G401 (cell line): ENCODE data around the gene B3GALNT2. TPM values are rescaled to one million over a fixed set of nuclear protein-coding genes. Genes with fewer than 3 reads are reported as not detected.
"Not testable (repeated sequence)": the region's sequence is repeated elsewhere in the genome, so short reads cannot be mapped to it uniquely, and the experiment has no call there.

Source experiments
- DNase-seq: peaks from one replicate; pipeline ENCODE4 v3.0.0-alpha.2; 2015; ENCODE audit warnings: low spot score
- in situ Hi-C: cut with HindIII; loops from 2 replicates; pipeline ENCODE4 v1.10.0; 2016; ENCODE audit warnings: low sequenced_read_pairs, mixed read lengths
- total RNA-seq: library from RNA; depleted of rRNA; stranded (reverse); fragments of >200 nt; shearing (Covaris generic); gene quantifications from 2 replicates; pipeline ENCODE4 v1.2.3, GENCODE V29; 2014

Gene B3GALNT2
- total RNA-seq, 1 experiment from 2014 or later: 33.8 TPM

DNA sequence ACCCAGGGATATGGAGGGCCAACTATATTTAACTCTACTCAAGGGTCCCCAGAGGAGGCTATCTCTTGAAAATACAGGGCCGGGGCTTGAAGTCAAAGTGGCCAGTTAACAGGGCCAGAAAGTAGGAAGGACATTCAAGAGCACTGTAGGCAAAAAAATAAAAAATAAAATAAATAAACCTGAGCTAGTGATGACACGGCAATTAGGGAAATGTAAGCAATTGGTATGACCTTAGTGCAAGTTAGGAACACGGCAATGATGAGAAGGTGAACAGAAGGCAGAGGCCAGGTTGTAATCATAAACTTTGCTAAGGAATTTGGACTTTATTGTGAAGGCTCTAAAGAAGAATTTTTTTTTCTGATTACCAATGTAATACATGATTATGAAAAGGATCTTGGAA, 3.4 kb upstream of the B3GALNT2 start:
- DNase-seq: no peak
- in situ Hi-C loops: no loop called here

DNA sequence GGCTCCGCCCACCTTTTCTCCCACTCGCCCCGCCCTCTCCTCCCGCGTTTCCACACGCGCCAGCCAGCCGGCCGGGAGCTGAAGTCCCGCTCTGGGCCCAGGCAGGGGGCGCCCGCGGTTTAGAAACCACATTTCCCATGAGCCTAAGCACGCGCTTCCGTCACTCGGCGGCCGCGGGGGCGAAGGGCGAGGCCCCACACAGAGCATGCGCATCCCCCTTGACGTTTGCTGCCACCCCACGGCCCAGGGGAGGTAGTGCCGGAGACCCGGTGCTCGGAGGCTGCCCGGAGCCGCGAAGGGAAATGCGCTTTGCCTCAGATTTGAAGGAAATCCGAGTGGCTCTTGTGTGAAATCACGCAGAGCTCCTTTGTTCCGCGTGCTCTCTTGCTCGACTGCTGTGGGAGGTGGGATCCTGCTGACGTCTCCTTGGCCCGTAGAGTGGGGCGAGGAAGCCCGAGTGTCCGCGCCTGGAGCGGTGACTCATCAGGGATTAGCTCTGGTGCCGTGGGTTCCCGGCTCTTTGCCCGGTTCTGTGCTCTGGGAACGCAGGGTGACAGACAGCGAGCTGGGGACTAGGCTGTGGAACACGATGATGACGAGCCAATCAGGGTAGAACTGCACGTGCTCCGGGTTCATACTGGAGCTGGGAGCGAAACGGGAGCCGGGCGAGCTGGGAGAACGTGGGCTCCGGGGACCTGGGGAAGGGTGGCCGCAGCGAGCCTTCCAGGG, 406 bp upstream of the B3GALNT2 start:
- in situ Hi-C loops: no loop called here

DNA sequence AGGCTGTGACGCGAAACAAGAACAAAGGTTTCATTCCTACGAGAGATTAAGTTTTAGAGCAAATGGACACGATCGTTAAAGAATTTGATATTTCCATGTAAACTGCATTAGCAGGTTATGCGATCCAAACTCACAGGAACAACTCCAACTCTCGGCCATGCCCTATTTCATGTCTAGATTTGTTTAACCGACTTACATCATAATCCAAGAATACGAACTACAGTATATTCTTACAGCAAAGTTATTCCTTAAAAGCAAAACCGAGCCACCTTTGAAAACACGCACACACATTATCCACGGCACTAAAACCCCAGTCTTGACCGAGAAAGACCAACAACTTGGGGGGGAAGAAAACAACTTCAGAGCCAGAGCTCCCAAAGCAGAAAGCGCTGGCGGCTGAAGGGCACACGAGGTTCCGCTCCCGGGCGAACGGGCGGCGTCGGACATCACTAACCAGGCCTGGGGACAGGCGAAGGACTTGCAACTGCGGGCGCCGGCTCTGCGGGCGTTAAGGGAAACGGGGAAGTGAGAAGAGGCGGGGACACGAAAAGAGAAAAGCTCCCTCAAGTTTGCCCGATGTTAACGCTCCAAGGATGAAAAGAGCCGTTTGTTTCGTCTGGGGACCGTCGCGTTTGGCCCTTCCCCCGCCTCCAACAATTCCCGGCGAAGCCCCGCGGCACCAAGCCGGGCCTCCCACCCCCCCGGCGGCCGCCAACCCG, 690 bp downstream of the B3GALNT2 start:
- in situ Hi-C loops: no loop called here
- peak; percentile 64 for DNase-seq

More for the DNA sequence above, 406 bp upstream of the B3GALNT2 start:
- peak; percentile 99 for DNase-seq

DNA sequence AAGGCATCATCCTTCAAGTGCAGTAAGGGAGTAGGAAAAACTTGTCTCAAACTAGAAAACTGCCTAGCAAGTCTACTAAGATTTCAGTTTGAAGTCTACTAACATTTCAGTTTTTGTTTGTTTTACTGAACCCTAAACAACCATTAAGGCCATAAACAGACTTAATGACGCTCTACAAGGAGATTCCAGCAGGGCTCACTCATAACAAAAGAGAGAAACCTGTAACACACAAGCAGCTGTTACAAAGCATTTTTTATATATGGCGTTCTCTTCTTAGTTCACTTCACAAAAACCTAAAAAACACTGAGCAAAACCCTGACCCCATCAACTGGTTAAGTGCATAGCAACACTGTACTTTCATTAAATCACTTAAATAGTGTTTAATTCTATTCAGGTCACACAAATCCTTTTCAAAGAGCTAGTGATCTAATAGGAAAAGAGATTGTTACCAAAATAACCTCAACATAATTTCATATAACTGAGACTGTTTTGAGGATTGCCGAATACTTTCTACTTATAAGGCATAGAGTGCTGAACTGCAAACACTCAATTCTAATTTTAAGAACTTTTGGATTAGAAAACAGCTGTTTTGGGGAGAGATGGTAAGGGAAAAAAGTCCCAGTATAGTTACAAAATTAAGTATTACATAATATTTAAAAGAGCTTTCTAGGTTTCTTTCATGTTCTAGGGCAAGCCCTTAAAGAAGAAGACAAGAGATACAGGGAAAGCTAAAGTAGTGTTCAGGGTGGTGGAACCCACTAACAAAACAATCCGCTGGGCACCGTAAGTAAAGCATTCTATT, 1.4 kb downstream of the B3GALNT2 start:
- peak; percentile 8 for DNase-seq
- in situ Hi-C loops: no loop called here

DNA sequence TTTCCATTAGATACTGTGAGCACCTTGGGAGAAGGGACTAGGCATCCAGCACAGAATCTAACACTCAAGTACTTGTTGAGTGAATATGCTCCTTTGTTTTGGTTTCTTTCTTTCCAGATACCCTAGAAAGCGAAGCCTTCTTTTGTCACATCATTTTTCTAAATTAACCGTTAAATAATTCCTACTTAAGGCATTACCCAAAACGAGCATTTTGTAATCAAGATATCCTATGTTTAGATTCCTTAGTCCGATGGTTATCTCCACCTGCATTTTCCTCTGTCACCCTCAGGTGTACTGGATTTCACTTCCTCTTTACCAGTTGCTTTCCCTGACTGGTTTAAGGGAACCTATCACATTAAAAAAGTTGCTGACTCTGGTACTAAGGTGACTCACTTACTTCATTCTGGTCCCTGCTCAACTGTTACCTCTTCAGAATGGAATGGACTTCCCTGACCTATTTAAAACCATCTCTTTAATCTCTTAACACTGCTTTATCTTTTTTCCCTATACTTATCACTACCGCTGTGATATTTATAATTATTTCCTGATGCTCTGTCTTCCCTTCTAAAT, 3.2 kb downstream of the B3GALNT2 start:
- in situ Hi-C loops: no loop called here
- no peak for DNase-seq

DNA sequence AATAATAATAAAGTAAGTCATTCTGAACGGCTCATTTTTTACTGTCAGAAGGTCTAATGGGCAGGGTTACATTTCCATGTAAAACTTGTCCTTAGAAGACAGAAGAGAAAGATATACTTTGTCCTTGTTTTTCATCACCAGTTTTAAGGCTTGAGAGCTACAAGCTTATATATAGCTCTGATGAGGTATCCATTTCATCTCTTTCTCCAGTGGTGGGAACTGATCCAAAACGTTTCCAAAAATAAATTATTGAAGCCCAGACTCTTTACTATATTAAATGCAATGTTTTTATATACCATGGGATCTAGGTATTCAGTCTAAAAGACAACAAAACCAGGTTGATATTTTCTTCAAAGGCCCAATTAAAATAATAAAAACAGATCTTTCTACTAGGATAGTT, 8.7 kb downstream of the B3GALNT2 start:
- DNase-seq: no peak
- in situ Hi-C loops: no loop called here

DNA sequence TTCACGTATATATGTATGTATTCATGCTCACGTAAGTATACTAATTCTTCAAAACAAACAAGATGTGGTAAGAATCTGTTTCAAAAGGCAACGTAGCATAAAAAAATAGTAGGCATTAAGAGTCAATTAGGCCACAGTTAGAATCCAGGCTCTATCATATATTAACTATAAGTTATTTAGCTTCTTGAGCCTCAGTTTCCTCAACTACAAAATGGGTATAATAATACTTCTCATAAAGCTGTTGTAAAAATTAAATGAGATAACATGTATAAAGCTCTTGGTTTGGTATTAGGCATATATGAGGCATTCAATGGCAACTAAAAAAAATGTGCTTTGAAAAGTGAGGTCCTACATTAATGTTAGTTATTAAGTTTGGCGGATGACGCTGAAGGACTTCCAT, 9.2 kb downstream of the B3GALNT2 start:
- in situ Hi-C loops: no loop called here
- no peak for DNase-seq

DNA sequence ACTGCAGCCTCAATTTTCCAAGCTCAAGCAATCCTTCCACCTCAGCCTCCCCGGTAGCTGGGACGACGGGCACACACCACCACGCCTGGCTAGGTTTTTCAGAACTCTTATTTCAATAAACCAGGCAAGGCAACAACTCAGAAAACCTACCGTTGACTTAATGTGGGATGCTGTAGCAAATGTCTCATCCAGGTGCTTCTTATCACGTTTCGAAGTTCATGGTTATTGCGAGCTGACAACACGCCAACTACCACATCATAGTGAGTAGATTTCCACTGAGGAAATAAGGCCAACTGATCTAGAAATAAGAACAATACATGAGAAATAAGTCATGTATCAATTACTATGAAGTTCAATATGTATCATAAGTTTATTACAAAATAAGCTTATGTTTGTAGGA, 9.7 kb downstream of the B3GALNT2 start:
- in situ Hi-C loops: no loop called here
- no peak for DNase-seq

DNA sequence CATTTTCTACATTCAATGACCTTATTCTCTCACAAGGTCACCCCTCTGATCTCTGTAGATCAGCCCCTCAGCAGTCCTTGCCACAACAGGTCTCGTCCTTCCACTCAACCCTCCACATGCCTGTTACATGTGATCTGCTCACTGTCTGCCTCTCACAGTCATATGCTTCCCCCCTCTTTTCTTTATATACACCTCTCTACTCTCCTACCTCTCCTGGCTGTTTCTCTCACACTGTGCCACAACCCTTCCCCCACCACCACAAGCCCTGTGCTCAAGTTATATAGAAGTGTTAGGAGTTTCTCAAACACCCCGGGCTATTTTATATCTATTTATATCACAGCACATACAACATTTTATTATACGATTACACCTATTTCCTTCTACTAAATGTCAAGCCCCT, 12.6 kb downstream of the B3GALNT2 start:
- no peak for DNase-seq
- in situ Hi-C loops: no loop called here

DNA sequence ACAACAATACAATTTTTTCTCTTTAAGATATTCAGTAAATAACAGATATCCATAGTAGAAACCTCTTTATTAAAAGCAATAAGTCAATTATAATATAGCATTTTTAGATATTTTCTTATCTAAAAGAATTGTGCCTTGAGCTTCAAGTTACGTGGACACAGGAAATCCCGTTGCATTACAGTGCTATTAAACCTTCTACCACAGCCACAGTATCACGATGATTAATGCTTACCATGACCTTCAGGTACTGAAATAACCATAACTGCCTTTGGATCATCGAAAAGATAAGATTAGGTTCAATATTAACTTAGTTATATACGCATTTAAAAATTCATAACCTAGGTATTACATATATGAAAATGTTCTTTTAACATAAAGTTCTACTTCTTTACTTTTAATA, 17.9 kb downstream of the B3GALNT2 start:
- in situ Hi-C loops: no loop called here
- DNase-seq: no peak

DNA sequence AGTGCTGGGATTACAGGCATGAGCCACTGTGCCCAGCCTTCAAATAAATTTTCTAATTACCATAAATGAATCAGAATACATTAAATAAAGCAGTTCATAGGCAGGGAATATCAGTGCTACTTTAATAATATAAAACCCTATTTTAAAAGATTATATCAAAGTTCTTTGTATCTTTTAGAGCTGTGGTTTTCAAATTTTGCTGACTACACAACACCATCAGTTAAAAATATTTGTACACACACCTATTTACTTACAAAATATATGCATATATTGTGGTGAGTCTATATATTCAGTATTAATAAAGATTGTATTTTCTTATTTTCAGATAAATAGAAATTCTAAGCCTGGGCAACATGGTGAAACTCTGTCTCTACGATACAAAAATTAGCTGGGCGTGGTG, 18.7 kb downstream of the B3GALNT2 start:
- DNase-seq: no peak
- in situ Hi-C loops: no loop called here

DNA sequence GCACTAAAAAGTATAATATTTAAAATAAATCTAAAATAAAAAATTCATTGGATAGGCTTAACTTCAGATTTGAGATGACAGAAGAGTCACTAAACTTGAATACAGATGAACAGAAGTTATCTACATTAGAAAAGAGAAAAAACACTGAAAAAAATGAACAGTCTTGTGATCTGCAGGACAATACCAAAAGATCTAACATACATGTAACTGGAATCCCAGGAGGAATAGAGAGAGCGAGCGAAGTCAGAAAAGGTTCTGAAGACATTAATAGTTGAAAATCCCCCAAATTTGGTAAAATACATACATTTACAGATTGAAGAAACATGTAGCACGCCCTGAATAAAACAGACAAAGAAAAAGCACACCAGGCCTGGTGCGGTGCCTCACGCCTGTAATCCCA, 21.2 kb downstream of the B3GALNT2 start:
- in situ Hi-C loops: no loop called here
- DNase-seq: no peak

DNA sequence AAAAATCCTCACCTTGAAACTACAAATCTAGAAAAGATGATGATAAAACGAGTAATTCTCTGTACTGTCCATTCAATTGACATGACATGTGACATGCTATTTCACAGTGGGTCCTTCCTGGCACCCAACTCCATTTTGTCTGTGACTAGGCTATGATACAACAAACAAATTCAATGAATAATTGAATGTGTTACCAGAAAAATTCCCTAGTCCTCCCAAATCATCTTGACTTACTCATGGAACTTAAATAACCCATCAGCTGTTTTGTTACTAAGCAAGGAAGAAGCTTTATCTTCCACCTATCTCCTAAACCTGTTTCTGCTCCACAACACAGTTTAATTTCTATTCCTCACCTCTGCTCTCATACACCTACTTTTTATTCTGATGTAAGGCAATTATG, 30.4 kb downstream of the B3GALNT2 start:
- peak; percentile 13 for DNase-seq
- in situ Hi-C loops: no loop called here

DNA sequence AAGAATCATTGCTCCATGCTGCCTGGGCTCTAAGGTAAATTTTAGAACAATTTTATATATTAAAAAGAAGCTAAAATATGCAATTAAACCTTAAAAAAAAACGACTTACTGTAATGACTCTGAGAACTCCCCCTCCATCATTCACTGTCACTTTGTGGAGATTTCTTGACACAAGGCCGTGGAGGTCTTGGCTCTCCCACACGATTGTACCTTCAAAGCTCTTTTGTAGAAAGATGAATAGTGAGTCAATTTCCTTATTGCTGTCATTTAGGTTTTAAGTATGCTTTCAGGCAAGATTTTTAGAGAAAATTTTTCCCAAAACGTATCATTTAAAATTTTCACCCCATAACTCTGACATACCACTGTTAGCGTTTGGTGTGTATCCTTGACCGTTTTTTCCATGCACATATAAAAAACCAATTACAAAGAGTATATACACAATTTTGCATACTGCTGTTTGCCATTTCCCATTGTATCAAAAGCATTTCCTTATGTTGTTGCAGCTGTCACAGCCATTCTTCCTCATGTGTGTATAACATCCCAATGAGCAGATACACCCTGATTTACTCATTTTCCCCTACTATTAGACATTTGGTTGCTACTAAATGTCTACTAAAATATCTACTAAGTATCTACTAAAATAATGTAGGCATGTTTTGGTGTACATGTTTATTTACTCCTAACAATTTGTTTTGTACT, 33.4 kb downstream of the B3GALNT2 start:
- no peak for DNase-seq
- in situ Hi-C loops: no loop called here

DNA sequence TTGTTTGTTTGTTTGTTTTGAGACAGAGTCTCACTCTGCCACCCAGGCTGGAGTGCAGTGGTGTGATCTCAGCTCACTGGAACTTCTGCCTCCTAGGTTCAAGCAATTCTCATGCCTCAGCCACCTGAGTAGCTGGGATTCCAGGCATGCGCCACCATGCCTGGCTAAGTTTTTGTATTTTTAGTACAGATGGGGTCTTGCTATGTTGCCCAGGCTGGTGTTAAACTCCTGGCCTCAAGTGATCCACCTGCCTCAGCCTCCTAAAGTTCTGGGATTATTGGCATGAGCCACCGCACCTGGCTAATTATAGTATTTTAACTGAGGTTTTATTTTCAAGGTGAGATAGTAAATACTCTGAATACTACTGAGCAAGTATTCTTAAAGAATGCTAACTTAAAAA, 34.4 kb downstream of the B3GALNT2 start:
- in situ Hi-C loops, DNase-seq: not testable (repeated sequence)

DNA sequence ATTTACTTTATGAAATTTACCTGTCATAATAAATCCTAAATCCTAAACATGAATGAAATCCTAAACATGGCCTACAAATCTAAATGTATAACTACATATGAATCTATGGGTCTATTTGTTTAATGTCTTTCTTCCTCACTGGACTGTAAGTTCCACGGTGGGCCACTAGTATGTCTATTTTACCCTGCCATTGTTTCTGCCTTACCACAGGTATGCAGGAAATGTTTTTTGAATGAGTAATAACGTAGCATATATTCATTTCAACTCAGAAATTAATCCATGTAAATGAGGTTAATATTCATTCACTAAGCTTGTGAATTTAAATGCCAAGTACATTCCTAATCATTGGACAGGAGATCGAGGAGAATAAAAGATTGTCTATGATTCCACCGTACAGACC, 35.3 kb downstream of the B3GALNT2 start:
- in situ Hi-C loops: no loop called here

DNA sequence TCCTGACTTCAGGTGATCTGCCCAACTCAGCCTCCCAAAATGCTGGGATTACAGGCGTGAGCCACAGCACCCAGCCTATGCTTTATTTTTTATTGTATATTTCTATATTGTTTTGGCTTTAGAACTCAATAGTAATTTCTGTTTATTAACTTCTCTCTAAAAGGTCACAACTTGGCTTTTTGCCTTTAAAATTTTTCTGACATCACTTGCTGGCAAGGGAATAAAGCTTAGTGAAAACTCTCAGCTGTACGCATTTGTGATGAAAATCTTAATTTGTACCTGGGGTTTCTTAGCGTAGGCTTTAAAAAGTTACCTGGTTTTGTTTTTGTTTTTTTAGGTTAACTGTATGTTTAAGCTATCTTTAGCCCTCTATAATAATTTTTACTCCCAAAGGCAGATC, 36.2 kb downstream of the B3GALNT2 start:
- DNase-seq: peak; percentile 10
- in situ Hi-C loops: no loop called here

More for the DNA sequence above, 35.3 kb downstream of the B3GALNT2 start:
- DNase-seq: no peak

DNA sequence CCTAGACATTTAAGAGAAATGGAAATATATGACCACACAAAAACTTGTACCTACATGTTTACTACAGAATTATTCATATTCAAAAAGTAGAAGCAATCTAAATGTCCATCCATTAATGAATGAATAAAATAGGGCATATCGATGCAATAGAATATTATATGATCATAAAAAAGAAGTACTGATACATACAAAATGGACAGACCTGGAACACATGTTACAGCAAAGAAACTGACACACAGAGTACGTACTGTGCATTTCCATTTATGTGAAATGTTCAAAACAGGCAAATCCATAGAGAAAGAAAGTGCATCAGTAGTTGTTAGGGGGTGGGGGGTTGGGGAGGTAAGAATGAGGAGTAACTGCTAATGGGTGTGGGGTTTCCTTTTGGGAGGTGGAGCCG, 39.2 kb downstream of the B3GALNT2 start:
- in situ Hi-C loops: no loop called here
- DNase-seq: no peak

DNA sequence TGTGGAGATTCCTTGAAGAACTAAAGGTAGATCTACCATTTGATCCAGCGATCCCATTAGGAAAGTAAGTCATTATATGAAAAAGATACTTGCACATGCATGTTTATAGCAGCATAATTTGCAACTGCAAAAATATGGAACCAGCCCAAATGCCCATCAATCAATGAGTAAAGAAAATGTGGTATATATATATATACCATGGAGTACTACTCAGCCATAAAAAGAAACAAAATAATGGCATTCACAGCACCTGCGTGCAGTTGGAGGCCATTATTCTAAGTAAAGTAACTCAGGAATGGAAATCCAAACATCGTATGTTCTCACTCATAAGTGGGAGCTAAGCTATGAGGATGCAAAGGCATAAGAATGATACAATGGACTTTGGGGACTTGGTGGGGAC, 41.4 kb downstream of the B3GALNT2 start:
- DNase-seq, in situ Hi-C loops: not testable (repeated sequence)
